RPMI8226 (cell line): ENCODE results near the gene S100A6.

Experiments used
- DNase-seq: peaks from one replicate; pipeline ENCODE4 v3.0.0-alpha.2; 2015

Gene S100A6

DNA sequence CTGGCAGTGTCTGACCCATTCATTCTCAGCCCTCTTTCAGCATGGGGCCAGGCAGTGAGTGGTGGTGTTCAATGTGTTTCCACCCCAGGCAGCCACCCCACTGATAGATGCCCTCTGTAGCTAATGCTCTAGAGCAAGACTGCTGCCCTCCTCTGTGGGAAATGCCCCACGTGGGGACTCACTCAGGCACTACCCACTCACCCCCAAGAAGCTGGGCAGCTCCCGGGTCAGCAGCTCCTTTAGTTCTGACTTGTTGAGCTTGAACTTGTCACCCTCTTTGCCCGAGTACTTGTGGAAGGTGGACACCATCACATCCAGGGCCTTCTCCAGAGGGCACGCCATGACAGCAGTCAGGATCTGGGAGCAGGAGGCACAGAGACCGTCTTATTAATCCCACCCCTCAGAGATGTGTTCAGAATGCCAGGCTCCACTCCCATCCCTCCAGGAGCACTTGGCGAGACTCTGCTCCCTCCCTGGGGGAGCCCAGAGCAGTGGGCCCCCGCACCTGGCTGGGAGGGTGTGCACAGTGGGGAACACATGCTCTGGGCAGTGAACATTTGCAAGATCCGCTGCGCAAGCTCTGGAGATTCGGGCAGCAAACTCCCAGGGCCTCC, 8.8 kb upstream of the S100A6 start:
- DNase-seq = no peak

GRCh38 chr1:153543736-153544135, 7.9 kb upstream of the S100A6 start:
- DNase-seq = no peak

- no peak for DNase-seq
These were observed 7.3 kb upstream of the S100A6 start for GRCh38 chr1:153542956-153543711.

DNA sequence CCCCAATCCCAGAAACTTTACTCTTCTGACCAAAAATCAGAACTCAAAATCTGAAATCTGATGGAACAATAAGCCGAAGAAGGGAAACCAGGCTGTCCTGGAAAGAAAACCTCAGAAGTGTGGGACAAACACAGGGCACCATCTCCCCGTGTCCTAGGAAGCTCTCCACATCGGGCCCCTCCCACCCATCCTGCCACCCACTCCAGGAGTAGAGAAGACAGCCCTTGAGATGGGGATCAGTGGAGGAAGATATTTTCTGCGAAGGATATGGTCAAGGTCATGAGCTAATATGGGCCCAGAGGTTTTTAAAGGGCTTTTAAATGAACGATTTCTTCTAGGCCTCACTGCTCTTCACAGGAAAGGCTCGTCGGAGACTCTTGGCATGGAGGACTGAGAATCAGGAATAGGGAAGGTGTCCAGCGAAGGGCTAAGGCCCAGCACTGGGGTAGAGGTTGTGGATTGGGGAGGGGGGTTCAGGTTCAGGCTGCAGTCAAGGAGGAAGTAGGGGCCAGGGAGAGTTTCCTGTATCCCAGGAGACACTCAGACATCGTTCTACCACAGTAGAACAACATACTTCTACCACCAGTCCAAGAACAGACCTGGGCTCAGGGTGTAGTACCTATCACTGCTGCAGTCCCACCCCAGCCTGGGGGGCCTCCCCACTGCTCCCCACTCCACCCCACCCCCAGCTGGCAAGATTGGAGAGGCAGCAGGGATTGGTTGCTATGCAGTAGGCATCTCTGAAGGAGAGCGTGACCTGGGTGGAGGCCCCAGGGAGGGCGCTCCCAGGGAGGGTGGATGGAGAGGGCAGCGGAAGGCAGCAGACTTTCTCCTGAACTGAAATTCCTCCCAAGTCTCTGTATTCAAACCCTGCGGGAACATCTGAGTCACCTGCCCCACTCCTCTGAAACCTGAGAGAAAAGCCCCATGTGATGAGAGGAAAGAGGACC, 6.1 kb upstream of the S100A6 start:
- no peak for DNase-seq

GRCh38 chr1:153540394-153541361, 4.9 kb upstream of the S100A6 start, which contains the start of gene S100A5:
S100A5 (minus strand) TSS chr1:153540934; CDS start chr1:153540191, 743 bp downstream.
- DNase-seq = peak; percentile 40

DNA sequence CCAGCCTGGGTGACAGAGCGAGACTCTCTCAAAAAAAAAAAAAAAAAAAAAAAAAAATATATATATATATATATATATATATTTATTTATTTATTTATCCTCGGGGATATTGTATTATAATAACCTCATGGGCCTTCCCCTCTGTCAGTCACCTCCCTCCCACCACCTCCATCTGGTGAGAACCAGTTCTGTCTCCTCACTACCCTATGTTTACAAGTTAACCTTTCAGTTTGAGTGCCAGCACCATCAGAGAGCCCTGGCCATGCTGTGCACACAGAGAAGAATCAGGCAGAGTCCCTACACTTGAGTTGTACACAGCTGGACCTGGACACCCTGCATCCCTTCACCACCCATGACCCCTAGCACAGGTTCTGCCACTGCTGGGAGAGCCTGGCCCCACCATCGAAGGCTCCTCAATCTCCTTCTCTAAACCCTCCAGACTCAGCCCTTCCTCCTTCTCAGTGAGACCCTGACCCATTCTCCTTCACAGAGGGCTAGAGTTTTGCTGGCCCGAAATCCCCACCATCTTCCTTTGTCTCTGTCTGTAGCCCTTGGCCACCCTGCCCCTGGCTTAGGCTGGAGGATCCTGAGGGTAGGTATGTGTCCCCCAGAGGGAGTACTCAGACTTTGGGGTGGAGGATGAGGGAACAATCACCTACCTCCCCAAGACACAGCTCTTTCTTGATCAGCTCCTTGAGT, 3.8 kb upstream of the S100A6 start:
- no peak for DNase-seq

GRCh38 chr1:153538315-153538821, 2.6 kb upstream of the S100A6 start:
- peak; percentile 85 for DNase-seq

DNA sequence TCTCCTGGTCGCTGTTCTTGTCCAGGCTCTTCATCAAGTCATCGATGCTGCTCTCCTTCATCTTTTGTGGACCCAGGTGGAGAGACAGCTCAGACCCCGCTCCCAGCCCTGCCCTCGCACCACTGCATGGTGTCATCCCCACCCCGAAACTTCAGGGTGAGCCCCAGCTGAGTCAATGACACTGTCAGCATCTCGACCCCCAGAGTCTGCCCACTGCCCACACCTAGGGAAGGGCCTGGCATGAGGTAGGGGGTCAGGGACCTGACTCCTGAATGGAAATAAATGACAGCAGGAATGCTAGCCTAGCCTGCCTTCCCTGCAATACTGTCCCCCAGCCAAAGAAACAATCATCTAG, 1.6 kb upstream of the S100A6 start:
- DNase-seq = no peak

- DNase-seq = peak; percentile 13
These were observed 1.0 kb upstream of the S100A6 start for GRCh38 chr1:153536671-153537375.

- DNase-seq = peak; percentile 79
These were observed 350 bp upstream of the S100A6 start for GRCh38 chr1:153536012-153536670.

DNA sequence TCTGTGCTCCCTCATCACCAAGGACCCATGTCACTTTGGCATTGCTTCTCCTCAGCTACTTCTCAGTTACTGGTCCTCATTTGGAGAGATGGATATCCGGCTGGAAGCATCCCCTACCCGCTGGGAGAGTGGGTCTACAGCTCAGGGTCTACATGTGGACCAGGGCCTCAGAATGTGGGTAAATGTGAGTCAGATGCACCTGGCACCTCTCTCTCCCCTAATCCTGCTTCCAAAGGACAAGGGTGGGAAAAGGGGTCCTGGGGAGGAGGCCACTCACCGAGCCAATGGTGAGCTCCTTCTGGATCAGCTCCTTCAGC, 908 bp downstream of the S100A6 start:
- DNase-seq = no peak

DNA sequence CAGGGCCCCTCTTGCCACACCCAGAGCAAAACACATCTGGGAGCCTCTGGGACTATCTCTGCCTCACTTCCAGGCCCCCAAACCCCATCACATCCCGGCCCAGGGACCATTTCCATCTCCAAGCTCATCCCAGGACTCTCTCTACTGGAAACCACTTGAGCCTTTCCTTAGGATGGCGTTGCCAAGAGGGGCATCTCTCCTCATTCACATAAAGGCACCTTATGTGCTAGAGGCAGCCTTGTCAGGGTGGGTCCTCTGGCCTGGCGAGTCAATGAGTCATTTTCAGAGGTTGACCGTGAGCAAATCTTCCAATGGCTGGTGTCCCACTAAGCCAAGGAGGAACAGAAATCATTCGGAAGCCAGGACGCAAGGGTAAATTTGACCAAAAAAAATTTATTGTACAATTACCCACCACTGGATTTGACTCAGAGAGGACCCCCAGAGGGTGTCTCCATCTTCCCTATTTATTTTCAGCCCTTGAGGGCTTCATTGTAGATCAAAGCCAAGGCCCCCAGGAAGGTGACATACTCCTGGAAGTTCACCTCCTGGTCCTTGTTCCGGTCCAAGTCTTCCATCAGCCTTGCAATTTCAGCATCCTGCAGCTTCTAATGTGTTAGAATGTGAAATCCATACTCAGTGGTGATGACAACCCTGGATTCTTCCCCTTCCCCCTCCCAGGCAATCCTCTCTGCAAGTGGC, 1.4 kb downstream of the S100A6 start:
- no peak for DNase-seq

DNA sequence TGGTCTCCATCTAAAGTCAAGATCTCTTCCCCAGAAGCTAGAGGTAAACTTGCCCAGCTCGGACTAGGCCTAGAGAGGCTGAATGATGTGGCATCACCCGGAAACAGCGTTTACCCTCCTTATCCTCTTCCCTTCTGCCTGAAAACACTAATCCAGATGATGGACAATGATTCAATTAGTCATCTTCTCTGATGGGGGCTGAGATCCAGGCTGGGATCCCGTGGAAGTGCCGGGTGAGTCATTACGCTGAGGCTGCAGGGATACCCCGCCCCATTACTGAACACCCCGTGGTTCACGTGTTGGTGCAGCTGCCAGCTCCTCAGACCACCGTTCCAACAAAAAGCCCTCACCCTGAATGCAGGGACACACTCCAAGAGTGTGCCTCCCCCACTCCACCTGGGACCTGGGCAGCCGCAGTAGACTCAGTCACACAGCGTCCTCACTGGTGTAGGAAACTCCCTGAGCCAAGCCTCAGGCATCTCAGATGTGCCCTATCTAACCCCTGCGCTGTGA, 2.0 kb downstream of the S100A6 start:
- no peak for DNase-seq

DNA sequence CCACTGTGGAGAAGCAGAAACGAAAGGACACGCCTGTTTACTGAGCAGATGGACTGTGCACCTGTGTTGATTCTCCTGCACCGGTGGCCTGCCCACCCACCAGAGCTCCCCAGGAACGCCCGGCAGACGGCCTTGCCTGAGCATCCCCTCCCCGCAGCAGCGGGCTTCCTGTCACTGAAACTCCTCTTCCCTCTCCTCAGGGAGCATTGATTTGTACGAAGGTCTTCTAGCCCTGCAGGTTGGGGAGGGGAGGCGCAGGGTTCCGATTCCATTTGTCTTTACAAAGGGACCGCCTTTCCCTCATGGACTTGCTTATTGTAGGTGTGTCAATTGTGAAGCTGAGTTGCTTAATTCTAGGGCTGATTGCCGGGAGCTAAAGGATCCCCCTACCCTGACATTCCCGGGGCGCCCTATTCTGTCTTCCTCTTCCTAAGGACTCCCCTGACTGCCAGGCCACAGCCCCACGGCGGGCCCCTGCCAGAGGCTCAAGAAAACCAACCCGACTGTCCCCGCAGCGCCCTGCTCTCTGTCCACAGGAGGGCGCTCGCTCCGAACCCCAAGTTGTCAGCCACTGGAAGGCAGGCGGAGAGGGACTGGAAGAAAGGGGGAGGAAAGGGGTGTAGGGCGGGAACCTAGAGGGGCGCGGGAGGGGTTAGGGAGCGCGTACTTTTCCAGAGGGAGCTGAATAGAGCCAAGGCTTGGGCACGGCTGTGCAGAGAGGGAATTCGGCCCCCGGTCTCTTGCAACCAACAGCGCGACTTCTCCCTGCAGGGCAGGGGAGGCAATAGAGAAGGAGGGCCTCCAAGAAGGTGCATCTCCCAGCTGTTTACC, 2.8 kb downstream of the S100A6 start:
- DNase-seq = peak; percentile 93

GRCh38 chr1:153532181-153532580, 3.6 kb downstream of the S100A6 start:
- peak; percentile 61 for DNase-seq

DNA sequence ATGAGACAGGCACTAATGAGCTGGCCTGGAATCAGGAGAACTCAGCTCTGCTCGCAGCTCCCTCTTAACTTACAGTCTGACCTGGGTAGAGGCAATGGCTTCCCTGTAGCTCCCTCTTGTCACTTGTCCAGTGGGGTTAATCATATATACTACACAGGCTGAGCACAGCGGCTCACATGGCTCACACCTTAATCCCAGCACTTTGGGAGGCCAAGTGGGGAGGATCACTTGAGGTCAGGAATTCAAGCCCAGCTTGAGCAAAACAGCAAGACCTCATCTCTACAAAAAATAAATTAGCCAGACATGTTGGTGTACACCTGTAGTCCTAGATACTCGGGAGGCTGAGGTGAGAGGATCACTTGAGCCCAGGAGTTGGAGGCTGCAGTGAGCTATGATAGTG, 4.2 kb downstream of the S100A6 start:
- no peak for DNase-seq

DNA sequence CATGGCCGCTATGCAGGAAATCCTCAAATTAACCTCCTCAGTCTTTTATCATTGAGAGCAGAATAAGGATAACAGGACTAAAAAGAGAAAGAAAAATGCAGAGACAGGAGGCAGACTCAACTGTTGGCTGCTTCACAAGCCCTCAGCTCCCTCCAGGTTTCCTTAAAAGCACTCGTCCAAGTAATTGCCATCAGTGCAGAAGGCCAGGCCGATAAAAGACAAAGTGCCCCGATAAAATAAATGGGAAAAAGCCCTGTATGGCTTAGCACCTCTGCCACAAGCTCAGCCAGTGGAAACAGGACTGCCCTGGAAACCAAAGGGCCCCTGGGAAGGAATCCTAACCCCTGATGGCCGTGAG, 8.1 kb downstream of the S100A6 start:
- DNase-seq = no peak

DNA sequence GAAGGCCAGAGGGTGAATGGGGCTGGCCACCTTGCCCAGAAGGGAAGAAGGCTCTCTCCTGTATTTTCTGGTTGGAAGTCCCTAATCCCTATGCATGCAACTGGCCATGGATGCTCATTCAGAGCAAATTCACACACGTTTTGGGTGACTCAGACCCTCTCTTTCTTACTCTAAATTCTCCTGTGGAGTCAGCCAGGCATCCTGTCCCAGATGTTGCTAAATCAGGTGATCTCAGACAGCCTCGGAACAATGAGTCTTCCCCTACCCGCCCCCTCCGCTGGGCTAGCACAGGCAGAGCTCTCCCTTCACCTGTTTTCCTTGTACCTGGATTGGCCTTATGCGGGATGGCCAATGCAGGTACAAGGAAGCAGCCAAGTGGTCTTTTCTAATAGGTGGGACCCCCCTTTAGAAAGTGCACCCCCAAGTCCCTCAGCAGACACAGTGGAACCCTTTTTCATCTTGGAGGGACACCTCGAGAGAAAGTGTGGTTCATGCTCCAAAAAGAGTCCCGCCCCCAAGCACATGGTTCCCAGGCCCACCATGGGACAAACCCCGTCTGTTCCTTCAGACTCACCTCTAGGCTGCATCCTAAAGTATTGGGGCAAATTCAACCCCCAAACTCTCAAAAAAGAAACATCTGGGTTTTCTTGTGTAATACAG, 8.6 kb downstream of the S100A6 start:
- no peak for DNase-seq
